H1 (cell line): ENCODE data around the gene TEAD1. TPM values are rescaled to one million over a fixed set of nuclear protein-coding genes. Genes with fewer than 3 reads are reported as not detected.

Experiments
- CTCF ChIA-PET: fragments of 300-600 bp; sonication (Branson Sonifier 250); formaldehyde crosslinking; loops from one replicate; lab custom pipeline; 2021; ENCODE audit not compliant: partially characterized antibody; lab: Charles Lee
- POLR2A ChIA-PET: fragments of 300-600 bp; sonication (Branson Sonifier 250); formaldehyde crosslinking; loops from one replicate; lab custom pipeline; 2021; ENCODE audit warnings: inconsistent platforms; ENCODE audit not compliant: partially characterized antibody; lab: Charles Lee
- DNase-seq, 2 experiments: peaks; one replicate each; pipeline versions ENCODE4 v3.0.0 to v3.0.0-alpha.2; 2010 to 2022; ENCODE audit warnings: low spot score in 2 of 2, low read depth in 1 of 2, mixed read lengths in 1 of 2
- FAIRE-seq: peaks from 2 replicates; lab custom pipeline; 2011; peaks lifted over from hg19 to GRCh38; lab: Jason Lieb, UNC
- H2AFZ ChIP-seq: 2 replicates; pipeline ENCODE4 v1.8.1; 2012; ENCODE audit warnings: low read length, inconsistent platforms
- H2AK5ac ChIP-seq: 2 replicates; pipeline ENCODE4 v1.6.1; 2013; ENCODE audit warnings: low read depth, low read length
- H2BK120ac ChIP-seq: replicated peaks from 2 replicates; pipeline ENCODE3; 2013; ENCODE audit warnings: low read depth, low read length, inconsistent platforms
- H2BK12ac ChIP-seq: 2 replicates; pipeline ENCODE4 v1.6.1; 2013; ENCODE audit warnings: low read depth, low read length
- H2BK15ac ChIP-seq: 2 replicates; pipeline ENCODE4 v1.6.1; 2013; ENCODE audit warnings: low read length
- H2BK20ac ChIP-seq: 2 replicates; pipeline ENCODE4 v1.6.1; 2013; ENCODE audit warnings: low read length
- H2BK5ac ChIP-seq: 2 replicates; pipeline ENCODE4 v1.6.1; 2013; ENCODE audit warnings: low read depth, low read length
- H3K14ac ChIP-seq: 2 replicates; pipeline ENCODE4 v1.6.1; 2013; ENCODE audit warnings: inconsistent platforms; ENCODE audit not compliant: insufficient read length
- H3K18ac ChIP-seq: 2 replicates; pipeline ENCODE4 v1.6.1; 2013; ENCODE audit warnings: low read length; ENCODE audit errors: extremely low read depth
- H3K23ac ChIP-seq: 2 replicates; pipeline ENCODE4 v1.6.1; 2013; ENCODE audit warnings: inconsistent platforms; ENCODE audit not compliant: insufficient read length
- H3K23me2 ChIP-seq: 2 replicates; pipeline ENCODE4 v1.6.1; 2013; ENCODE audit warnings: low read depth, low read length
- H3K27ac ChIP-seq: 2 replicates; pipeline ENCODE4 v1.6.1; 2011; ENCODE audit warnings: low read depth, low read length, inconsistent platforms
- H3K27me3 ChIP-seq, 4 experiments: replicated peaks in 1 of 4; 1 replicate in 1 of 4; 2 replicates in 3 of 4; pipeline versions ENCODE4 v1.6.1 to v1.8.1; 2011 to 2013; ENCODE audit warnings: low read length in 3 of 4, mild to moderate bottlenecking in 3 of 4, inconsistent platforms in 2 of 4, mixed read lengths in 2 of 4, moderate library complexity in 1 of 4; ENCODE audit not compliant: control insufficient read depth in 3 of 4, insufficient read depth in 3 of 4; ENCODE audit errors: extremely low read depth in 1 of 4
- H3K36me3 ChIP-seq, 4 experiments: 2 replicates each; pipeline versions ENCODE4 v1.6.1 to v1.8.1; 2011 to 2013; ENCODE audit warnings: mild to moderate bottlenecking in 4 of 4, low read length in 3 of 4, moderate library complexity in 2 of 4, control low read depth in 1 of 4, inconsistent platforms in 1 of 4; ENCODE audit not compliant: insufficient read depth in 4 of 4, control insufficient read depth in 2 of 4
- H3K4ac ChIP-seq: replicated peaks from 2 replicates; pipeline ENCODE3; 2013; ENCODE audit warnings: low read length, low read depth, mixed read lengths, inconsistent platforms; ENCODE audit not compliant: insufficient read length
- H3K4me1 ChIP-seq, 4 experiments: replicated peaks in 1 of 4; 1 replicate in 1 of 4; 2 replicates in 3 of 4; pipeline versions ENCODE4 v1.6.1 to v1.8.1; 2011 to 2013; ENCODE audit warnings: low read length in 3 of 4, inconsistent platforms in 2 of 4, mixed read lengths in 1 of 4; ENCODE audit not compliant: insufficient read depth in 4 of 4, control insufficient read depth in 3 of 4
- H3K4me2 ChIP-seq, 2 experiments: 2 replicates each; pipeline versions ENCODE4 v1.6.1 to v1.8.1; 2011 to 2013; ENCODE audit warnings: low read depth in 2 of 2, low read length in 2 of 2, control low read depth in 1 of 2, inconsistent platforms in 1 of 2, mild to moderate bottlenecking in 1 of 2; ENCODE audit not compliant: insufficient read depth in 1 of 2
- H3K4me3 ChIP-seq, 4 experiments: fragments of 200-600, 300-600 bp in 1 of 4; sonication (generic), shearing (Covaris generic), sonication (Bioruptor Twin) in 1 of 4; 2 replicates each; pipeline versions ENCODE4 v1.5.1 to v1.8.1; 2011 to 2016; ENCODE audit warnings: low read length in 4 of 4, low read depth in 3 of 4, control low read depth in 2 of 4, inconsistent platforms in 2 of 4, mild to moderate bottlenecking in 2 of 4, mixed read lengths in 1 of 4, moderate library complexity in 1 of 4; ENCODE audit not compliant: insufficient read depth in 2 of 4; ENCODE audit errors: extremely low read depth in 1 of 4
- H3K56ac ChIP-seq: replicated peaks from 2 replicates; pipeline ENCODE3; 2013; ENCODE audit warnings: low read depth, mild to moderate bottlenecking, mixed read lengths, low read length, inconsistent platforms; ENCODE audit not compliant: insufficient read length
- H3K79me1 ChIP-seq: 2 replicates; pipeline ENCODE4 v1.6.1; 2013; ENCODE audit warnings: low read depth, low read length, control low read depth
- H3K79me2 ChIP-seq, 2 experiments: 2 replicates each; pipeline versions ENCODE4 v1.6.1 to v1.8.1; 2012 to 2013; ENCODE audit warnings: low read length in 2 of 2, mild to moderate bottlenecking in 2 of 2, inconsistent platforms in 1 of 2; ENCODE audit not compliant: insufficient read depth in 2 of 2, control insufficient read depth in 1 of 2
- H3K9ac ChIP-seq, 4 experiments: replicated peaks in 1 of 4; 1 replicate in 1 of 4; 2 replicates in 3 of 4; pipeline versions ENCODE4 v1.6.1 to v1.8.1; 2011 to 2013; ENCODE audit warnings: low read depth in 3 of 4, low read length in 3 of 4, control low read depth in 2 of 4, mild to moderate bottlenecking in 2 of 4, moderate library complexity in 2 of 4, inconsistent platforms in 1 of 4; ENCODE audit errors: extremely low read depth in 1 of 4
- H3K9me3 ChIP-seq, 2 experiments: 2 replicates each; pipeline versions ENCODE4 v1.6.1 to v1.8.1; 2012 to 2013; ENCODE audit warnings: mild to moderate bottlenecking in 2 of 2, moderate library complexity in 2 of 2, control low read depth in 1 of 2, inconsistent platforms in 1 of 2, low read depth in 1 of 2, low read length in 1 of 2, mixed read lengths in 1 of 2; ENCODE audit not compliant: insufficient read depth in 2 of 2
- H4K20me1 ChIP-seq, 2 experiments: replicated peaks in 1 of 2; 2 replicates each; pipeline versions ENCODE3 to v1.8.1; 2011 to 2013; ENCODE audit warnings: inconsistent platforms in 2 of 2, low read length in 2 of 2, mild to moderate bottlenecking in 1 of 2; ENCODE audit not compliant: insufficient read depth in 2 of 2, control insufficient read depth in 1 of 2
- H4K5ac ChIP-seq: 2 replicates; pipeline ENCODE4 v1.6.1; 2013; ENCODE audit warnings: low read length, low read depth, mixed read lengths, inconsistent platforms; ENCODE audit not compliant: insufficient read length
- H4K8ac ChIP-seq: 2 replicates; pipeline ENCODE4 v1.8.0; 2013; ENCODE audit warnings: mild to moderate bottlenecking, moderate library complexity, low read length, inconsistent platforms; ENCODE audit not compliant: insufficient read depth; ENCODE audit errors: extremely low read depth
- H4K91ac ChIP-seq: replicated peaks from 2 replicates; pipeline ENCODE3; 2013; ENCODE audit warnings: low read length, mixed read lengths, inconsistent platforms; ENCODE audit not compliant: insufficient read length
- ASH2L ChIP-seq: fragments of 200-600, 300-600 bp; sonication (generic); IDR thresholded peaks from one replicate; pipeline ENCODE4 v1.7.1; 2017; ENCODE audit warnings: low read length
- BACH1 ChIP-seq: IDR thresholded peaks from 2 replicates; pipeline ENCODE4 v1.6.1; 2012; ENCODE audit warnings: low read length, improper control_type of control experiment
- BCL11A ChIP-seq, 2 experiments: IDR thresholded peaks; one replicate each; pipeline ENCODE4 v1.6.1; 2011; ENCODE audit warnings: low read depth in 2 of 2, low read length in 2 of 2, mild to moderate bottlenecking in 2 of 2
- BRCA1 ChIP-seq: IDR thresholded peaks from 2 replicates; pipeline ENCODE4 v1.6.1; 2012; ENCODE audit warnings: low read depth, low read length, improper control_type of control experiment
- CTBP2 ChIP-seq: IDR thresholded peaks from 2 replicates; pipeline ENCODE4 v1.7.0; 2011; ENCODE audit warnings: borderline replicate concordance, mild to moderate bottlenecking, moderate library complexity, mixed read lengths, low read length; ENCODE audit not compliant: insufficient read depth, insufficient read length
- EGR1 ChIP-seq: IDR thresholded peaks from 2 replicates; pipeline ENCODE4 v1.6.1; 2011; ENCODE audit warnings: low read depth, low read length, borderline replicate concordance
- EZH2 ChIP-seq: fragments of 200-600 bp; sonication (generic); IDR thresholded peaks from 2 replicates; pipeline ENCODE4 v1.7.1; 2012; ENCODE audit warnings: low read depth, mild to moderate bottlenecking, moderate library complexity, low read length, inconsistent platforms; ENCODE audit not compliant: severe bottlenecking
- FOSL1 ChIP-seq: IDR thresholded peaks from 2 replicates; pipeline ENCODE4 v1.6.1; 2011; ENCODE audit warnings: mild to moderate bottlenecking, low read depth, low read length, moderate library complexity; ENCODE audit not compliant: insufficient read depth
- HDAC6 ChIP-seq: IDR thresholded peaks from one replicate; pipeline ENCODE4 v1.7.1; 2012; ENCODE audit warnings: low read depth, mild to moderate bottlenecking, inconsistent platforms, low read length, moderate library complexity
- POU5F1 ChIP-seq: IDR thresholded peaks from 2 replicates; pipeline ENCODE4 v1.6.1; 2011; ENCODE audit warnings: low read depth, mild to moderate bottlenecking, low read length, moderate library complexity
- RBBP5 ChIP-seq: IDR thresholded peaks from 2 replicates; pipeline ENCODE4 v1.7.1; 2012; ENCODE audit warnings: low read depth, mild to moderate bottlenecking, inconsistent platforms, low read length, moderate library complexity, borderline replicate concordance
- SP1 ChIP-seq: IDR thresholded peaks from 2 replicates; pipeline ENCODE4 v1.6.1; 2011; ENCODE audit warnings: low read depth, low read length
- polyA plus RNA-seq, 7 experiments: library from polyadenylated mRNA; depleted of rRNA in 3 of 7; stranded (reverse) in 5 of 7; unstranded in 2 of 7; fragments of >200 nt in 5 of 7; fragments of 200-250 nt in 2 of 7; gene quantifications; 1 replicate in 5 of 7; 2 replicates in 1 of 7; 4 replicates in 1 of 7; pipeline versions ENCODE4 v1.2.1 to v1.2.3, GENCODE V29; 2011 to 2013; ENCODE audit warnings: missing spikeins in 2 of 7, mixed read lengths in 2 of 7
- total RNA-seq: library from RNA; stranded (reverse); fragmentation: NEBNext Ultra II Directional; extraction: Animal tissue kit (Norgen Biotek cat#: 25700); gene quantifications from 2 replicates; pipeline ENCODE4 v1.2.1, GENCODE V29; 2021
- TF ChIP-seq, protein P1 (sequence below): IDR thresholded peaks from 2 replicates; pipeline ENCODE4 v1.6.1; 2011; ENCODE audit warnings: low read depth, mild to moderate bottlenecking, low read length; ENCODE audit not compliant: insufficient read depth

TEAD1 gene
- total and polyA plus RNA-seq, 2 of the 8 experiments (the other 6 are each of a cell fraction or from before 2014, with no cell fraction given) = 15.6 to 67.4 TPM

DNA sequence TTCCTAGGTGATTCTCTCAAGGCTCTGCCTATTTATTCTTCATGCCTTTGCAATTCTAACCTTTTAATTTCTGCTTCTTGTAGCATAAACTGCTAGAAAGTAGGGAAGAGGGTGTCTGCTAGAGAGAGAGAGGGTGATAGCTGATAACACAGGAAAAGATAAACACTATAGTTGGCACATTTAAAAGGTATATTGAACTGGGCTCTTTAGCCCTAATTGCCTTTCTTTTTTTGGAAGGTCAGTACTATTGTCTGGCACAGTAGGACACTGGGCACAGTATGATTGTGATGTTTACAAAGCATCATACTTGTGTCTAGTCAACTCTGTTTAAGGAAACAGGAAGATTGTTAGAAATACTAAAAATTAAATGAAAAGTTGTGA is 33.3 kb downstream of the TEAD1 start:
- no peak for FAIRE-seq
- Histone ChIP-seq H2AK5ac (no peak overlapping the region), H3K23ac (no peak overlapping the region), H4K5ac (no peak overlapping the region), H2BK20ac (no peak overlapping the region), H3K27ac (no peak overlapping the region), H3K18ac (no peak overlapping the region), H3K9ac (no peak overlapping the region), H2AFZ (no peak overlapping the region), H3K9me3 (no peaks in the 10 kb centered on the region), H4K20me1 (peaks cover 13 to 20% of the 10 kb centered on the region in 2 experiments), H3K4me2 (no peak overlapping the region; a peak in 1 of 4 replicates), H2BK12ac (no peak overlapping the region), H3K14ac (no peak overlapping the region), H2BK15ac (no peak overlapping the region), H3K23me2 (no peaks in the 10 kb centered on the region), H3K36me3 (no peaks in the 10 kb centered on the region; a peak in 1 of 8 replicates), H3K79me1 (peaks cover 20% of the 10 kb centered on the region), H3K4ac (no peak overlapping the region), H3K56ac (no peak overlapping the region), H3K27me3 (no peaks in the 10 kb centered on the region), H3K79me2 (peaks cover 7 to 93% of the 10 kb centered on the region in 2 experiments; a peak in 3 of 4 replicates), H4K91ac (no peak overlapping the region), H2BK5ac (no peak overlapping the region), H3K4me3 (0 out of 8 replicates have a peak overlapping the region, but pooled peaks of 1 of the 4 experiments have one; percentile 1), H3K4me1 (peaks cover 0 to 22% (median 5%) of the 10 kb centered on the region in 4 experiments; a peak in 6 of 7 replicates), H4K8ac (no peak overlapping the region), H2BK120ac (no peak overlapping the region)
- CTCF ChIA-PET = interaction anchor here (1.0 to 1.3 kb wide), 2 partner anchors 15 to 77 kb away, joined by 3 to 4 read pairs; no protein-coding TSS in a partner anchor
- POLR2A ChIA-PET = interaction anchor here (1.4 to 1.5 kb wide), 2 partner anchors 14 to 16 kb away, joined by 3 to 4 read pairs; no protein-coding TSS in a partner anchor
- DNase-seq = no peak
- TF ChIP-seq RBBP5 (no peak), BACH1 (no peak), BRCA1 (no peak), EZH2 (no peak), HDAC6 (no peak), ASH2L (no peak), CTBP2 (no peak), EGR1 (no peak), BCL11A (IDR thresholded peaks at IDR 0.05; ENCODE audit: low read depth in 2 of 2, low read length in 2 of 2) (no peak), SP1 (no peak), FOSL1 (no peak), POU5F1 (no peak)
- TF ChIP-seq, protein P1, sequence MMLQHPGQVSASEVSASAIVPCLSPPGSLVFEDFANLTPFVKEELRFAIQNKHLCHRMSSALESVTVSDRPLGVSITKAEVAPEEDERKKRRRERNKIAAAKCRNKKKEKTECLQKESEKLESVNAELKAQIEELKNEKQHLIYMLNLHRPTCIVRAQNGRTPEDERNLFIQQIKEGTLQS = no peak
